ENCODE data around the gene ASPHD1. TPM values are rescaled to one million over a fixed set of nuclear protein-coding genes. Genes with fewer than 3 reads are reported as not detected.

ASPHD1 gene
- polyA plus RNA-seq, 2 of the 4 experiments (the other 2 are of a cell fraction): 4.6 to 20.6 TPM

- TF ChIP-seq TFCP2L1 (CRISPR knock-in tag; IDR thresholded peaks at IDR 0.05) (peak; percentile 55), POLR2A (IDR thresholded peaks at IDR 0.05; ENCODE audit: low read length) (peak; percentile 44), BCL3 (IDR thresholded peaks at IDR 0.05) (peak; percentile 38; the same call in 1 of the 3 replicates), E2F6 (IDR thresholded peaks at IDR 0.05; ENCODE audit: borderline replicate concordance, low read depth) (no peak), ZSCAN20 (CRISPR knock-in tag; IDR thresholded peaks at IDR 0.05) (no peak), HOXA7 (CRISPR knock-in tag; IDR thresholded peaks at IDR 0.05) (no peak), ZNF302 (CRISPR knock-in tag; IDR thresholded peaks at IDR 0.05) (no peak), MAX (IDR thresholded peaks at IDR 0.05) (peak; percentile 13; the same call in 1 of the 2 replicates), HOXB13 (CRISPR knock-in tag; IDR thresholded peaks at IDR 0.05; ENCODE audit: low read depth) (peak; percentile 44; the same call in 1 of the 2 replicates), MAFK (IDR thresholded peaks at IDR 0.05; ENCODE audit: partially characterized antibody) (no peak), JUN (IDR thresholded peaks at IDR 0.05) (0 out of 5 replicates have a peak, but pooled peaks of 1 of the 2 experiments have one; percentile 13), HEYL (CRISPR knock-in tag; IDR thresholded peaks at IDR 0.05) (no peak), GATA3 (IDR thresholded peaks at IDR 0.05; ENCODE audit: borderline replicate concordance) (no peak), HES2 (IDR thresholded peaks at IDR 0.05) (no peak), RCOR1 (IDR thresholded peaks at IDR 0.05; ENCODE audit: low read depth, low read length) (no peak), MAZ (IDR thresholded peaks at IDR 0.05; ENCODE audit: borderline replicate concordance, low read depth, low read length) (0 out of 2 replicates have a peak, but pooled peaks have one; percentile 52)
Observed at GRCh38 chr16:29899516-29900101, 679 bp upstream of the ASPHD1 start, which contains the start of gene SEZ6L2 (continued).

- Histone ChIP-seq H3K27ac (peak overlapping the region; percentile 80 to 88), H3K4me3 (peak overlapping the region; percentile 68), H3K4me2 (peak overlapping the region; percentile 98), H3K4me1 (peaks cover 16% of the 10 kb centered on the region), H3K9me3 (no peaks in the 10 kb centered on the region)
- no peak for TF ChIP-seq CHD2 (IDR thresholded peaks at IDR 0.05; ENCODE audit: low read length, partially characterized antibody)
- no peak for TF ChIP-seq CEBPB (IDR thresholded peaks at IDR 0.05)
- TF ChIP-seq HOXB13 (CRISPR knock-in tag; IDR thresholded peaks at IDR 0.05; ENCODE audit: low read depth): no peak
- TF ChIP-seq KDM5A (IDR thresholded peaks at IDR 0.05): no peak
- TF ChIP-seq RNF2 (IDR thresholded peaks at IDR 0.05; ENCODE audit: borderline replicate concordance, low read depth): no peak
- TF ChIP-seq HOXB5 (CRISPR knock-in tag; IDR thresholded peaks at IDR 0.05): no peak
- no peak for TF ChIP-seq JUNB (IDR thresholded peaks at IDR 0.05)
- no peak for TF ChIP-seq ZC3H11A (IDR thresholded peaks at IDR 0.05)
- TF ChIP-seq POLR2AphosphoS2 (conservative IDR thresholded peaks at IDR 0.05; ENCODE audit: low read length): no peak
- no peak for TF ChIP-seq ESRRA (IDR thresholded peaks at IDR 0.05; ENCODE audit: borderline replicate concordance, low read length)
- ATAC-seq (peak in 1 of 2 experiments; percentile 0; a peak in 2 of 6 replicates), DNase-seq (ENCODE audit: low read depth in 1 of 2, low spot score in 1 of 2) (no peak), FAIRE-seq (no peak)
- ChIA-PET POLR2A (interaction anchor here (0.8 to 2.3 kb wide), 5 partner anchors 10 to 73 kb away, joined by 3 to 12 read pairs (median 8); partner anchors contain the start of genes KCTD13 and TAOK2), CTCF (interaction anchor here (0.6 to 5.4 kb wide), 16 partner anchors 8 to 201 kb away, joined by 3 to 41 read pairs (median 4); no protein-coding TSS in a partner anchor)
- WGBS (ENCODE audit: missing lambda C conversion rate): 75% methylated on average over 31 of the region's 31 CpGs
Observed at GRCh38 chr16:29900888-29901606, 759 bp downstream of the ASPHD1 start.
